Astrocyte (in vitro differentiated cells and primary cell): ENCODE measurements around the gene ANTXR2. TPM values are rescaled to one million over a fixed set of nuclear protein-coding genes. Genes with fewer than 3 reads are reported as not detected.

Source experiments
- DNase-seq: peaks from one replicate; pipeline ENCODE4 v3.0.0-alpha.2; 2010; ENCODE audit warnings: low read depth
- FAIRE-seq: peaks from 2 replicates; lab custom pipeline; 2011; peaks lifted over from hg19 to GRCh38; lab: Jason Lieb, UNC
- H2AFZ ChIP-seq: 2 replicates; pipeline ENCODE4 v1.6.0; 2012; ENCODE audit warnings: low read depth, low read length, inconsistent platforms
- H3K27ac ChIP-seq: 2 replicates; pipeline ENCODE4 v1.5.1; 2011; ENCODE audit warnings: low read depth, low read length, inconsistent platforms
- H3K27me3 ChIP-seq: 2 replicates; pipeline ENCODE4 v1.6.0; 2011; ENCODE audit warnings: low read length, inconsistent platforms; ENCODE audit not compliant: insufficient read depth
- H3K36me3 ChIP-seq: 2 replicates; pipeline ENCODE4 v1.5.1; 2011; ENCODE audit warnings: low read length, inconsistent platforms; ENCODE audit not compliant: insufficient read depth
- H3K4me1 ChIP-seq: 2 replicates; pipeline ENCODE4 v1.5.1; 2011; ENCODE audit warnings: low read length, inconsistent platforms; ENCODE audit not compliant: insufficient read depth
- H3K4me2 ChIP-seq: 2 replicates; pipeline ENCODE4 v1.6.0; 2012; ENCODE audit warnings: low read length, inconsistent platforms
- H3K4me3 ChIP-seq: 2 replicates; pipeline ENCODE4 v1.5.1; 2011; ENCODE audit warnings: low read depth, mild to moderate bottlenecking, low read length, inconsistent platforms; ENCODE audit not compliant: insufficient read depth
- H3K79me2 ChIP-seq: 2 replicates; pipeline ENCODE4 v1.6.0; 2012; ENCODE audit warnings: mild to moderate bottlenecking, low read length, inconsistent platforms; ENCODE audit not compliant: insufficient read depth
- H3K9ac ChIP-seq: 2 replicates; pipeline ENCODE4 v1.6.0; 2012; ENCODE audit warnings: mild to moderate bottlenecking, low read length, inconsistent platforms
- H3K9me3 ChIP-seq: 2 replicates; pipeline ENCODE4 v1.5.1; 2012; ENCODE audit warnings: low read depth, mild to moderate bottlenecking, low read length, inconsistent platforms; ENCODE audit not compliant: insufficient read depth
- H4K20me1 ChIP-seq: 2 replicates; pipeline ENCODE4 v1.6.0; 2012; ENCODE audit warnings: low read length, inconsistent platforms; ENCODE audit not compliant: insufficient read depth
- H3K27ac Mint-ChIP-seq: one replicate; pipeline ENCODE4 v1.8.0; 2021; ENCODE audit warnings: mild to moderate bottlenecking, mixed read lengths; ENCODE audit not compliant: unreplicated experiment
- H3K27me3 Mint-ChIP-seq: one replicate; pipeline ENCODE4 v1.8.0; 2021; ENCODE audit warnings: low read depth, mixed read lengths; ENCODE audit not compliant: unreplicated experiment
- H3K36me3 Mint-ChIP-seq: one replicate; pipeline ENCODE4 v1.8.0; 2021; ENCODE audit warnings: low read depth, mixed read lengths; ENCODE audit not compliant: unreplicated experiment
- H3K4me1 Mint-ChIP-seq: one replicate; pipeline ENCODE4 v1.8.0; 2021; ENCODE audit warnings: low read depth, mixed read lengths; ENCODE audit not compliant: unreplicated experiment
- H3K4me3 Mint-ChIP-seq: one replicate; pipeline ENCODE4 v1.8.0; 2021; ENCODE audit warnings: mild to moderate bottlenecking, moderate library complexity, mixed read lengths; ENCODE audit not compliant: unreplicated experiment
- H3K9me3 Mint-ChIP-seq: one replicate; pipeline ENCODE4 v1.8.0; 2021; ENCODE audit warnings: mild to moderate bottlenecking, mixed read lengths; ENCODE audit not compliant: unreplicated experiment
- EZH2 ChIP-seq: IDR thresholded peaks from 2 replicates; pipeline ENCODE4 v1.6.1; 2012; ENCODE audit warnings: mild to moderate bottlenecking, low read length, inconsistent platforms; ENCODE audit not compliant: insufficient read depth
- total RNA-seq: library from RNA; stranded (reverse); gene quantifications from 2 replicates; pipeline ENCODE4 v1.2.1, GENCODE V29; 2021
- TF ChIP-seq, protein P1 (sequence below): IDR thresholded peaks from 2 replicates; pipeline ENCODE4 v1.5.1; 2011; ENCODE audit warnings: low read depth, mild to moderate bottlenecking, inconsistent platforms, low read length, moderate library complexity; ENCODE audit not compliant: insufficient read depth

Gene ANTXR2
- total RNA-seq, 1 donor from 2014 or later, result 34.7 TPM

DNA sequence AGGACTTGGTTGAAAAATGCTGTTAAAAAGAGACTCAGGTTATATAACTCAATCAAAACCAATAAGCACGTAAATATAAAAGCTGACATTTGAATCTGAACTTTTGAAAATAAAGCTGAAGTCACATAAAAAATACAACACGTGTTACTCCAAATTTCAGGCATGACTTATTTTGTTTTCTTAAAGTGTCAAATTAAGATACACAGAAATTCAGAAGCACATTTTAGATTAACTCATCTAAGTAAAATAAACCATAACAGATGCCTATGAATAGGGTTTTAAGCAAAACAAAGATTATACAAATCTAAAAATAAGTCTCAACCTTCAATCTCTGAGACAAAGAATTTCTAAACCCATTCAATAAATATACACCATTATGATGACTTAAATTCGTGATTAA lies 124.8 kb downstream of the ANTXR2 start:
- Histone ChIP-seq H4K20me1 (no peaks in the 10 kb centered on the region), H3K79me2 (no peaks in the 10 kb centered on the region), H3K36me3 (no peaks in the 10 kb centered on the region), H3K9ac (no peak overlapping the region), H3K27me3 (no peaks in the 10 kb centered on the region), H3K27ac (no peak overlapping the region), H3K4me3 (no peak overlapping the region), H3K9me3 (no peaks in the 10 kb centered on the region), H3K4me1 (no peaks in the 10 kb centered on the region), H3K4me2 (no peak overlapping the region), H2AFZ (no peak overlapping the region)
- no peak overlapping the region for H3K4me3 Mint-ChIP-seq
- no peaks in the 10 kb centered on the region for H3K36me3 Mint-ChIP-seq
- no peaks in the 10 kb centered on the region for H3K27me3 Mint-ChIP-seq
- no peak overlapping the region for H3K27ac Mint-ChIP-seq
- H3K4me1 Mint-ChIP-seq, result no peaks in the 10 kb centered on the region
- DNase-seq, result no peak
- H3K9me3 Mint-ChIP-seq, result no peaks in the 10 kb centered on the region
- no peak for TF ChIP-seq EZH2
- TF ChIP-seq, protein P1, sequence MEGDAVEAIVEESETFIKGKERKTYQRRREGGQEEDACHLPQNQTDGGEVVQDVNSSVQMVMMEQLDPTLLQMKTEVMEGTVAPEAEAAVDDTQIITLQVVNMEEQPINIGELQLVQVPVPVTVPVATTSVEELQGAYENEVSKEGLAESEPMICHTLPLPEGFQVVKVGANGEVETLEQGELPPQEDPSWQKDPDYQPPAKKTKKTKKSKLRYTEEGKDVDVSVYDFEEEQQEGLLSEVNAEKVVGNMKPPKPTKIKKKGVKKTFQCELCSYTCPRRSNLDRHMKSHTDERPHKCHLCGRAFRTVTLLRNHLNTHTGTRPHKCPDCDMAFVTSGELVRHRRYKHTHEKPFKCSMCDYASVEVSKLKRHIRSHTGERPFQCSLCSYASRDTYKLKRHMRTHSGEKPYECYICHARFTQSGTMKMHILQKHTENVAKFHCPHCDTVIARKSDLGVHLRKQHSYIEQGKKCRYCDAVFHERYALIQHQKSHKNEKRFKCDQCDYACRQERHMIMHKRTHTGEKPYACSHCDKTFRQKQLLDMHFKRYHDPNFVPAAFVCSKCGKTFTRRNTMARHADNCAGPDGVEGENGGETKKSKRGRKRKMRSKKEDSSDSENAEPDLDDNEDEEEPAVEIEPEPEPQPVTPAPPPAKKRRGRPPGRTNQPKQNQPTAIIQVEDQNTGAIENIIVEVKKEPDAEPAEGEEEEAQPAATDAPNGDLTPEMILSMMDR, result no peak
- no peak for FAIRE-seq

GRCh38 chr4:79947386-79947785 lies 125.6 kb downstream of the ANTXR2 start:
- Mint-ChIP-seq H3K9me3 (no peaks in the 10 kb centered on the region), H3K36me3 (no peaks in the 10 kb centered on the region), H3K27me3 (no peaks in the 10 kb centered on the region), H3K4me3 (no peak overlapping the region), H3K27ac (no peak overlapping the region), H3K4me1 (no peaks in the 10 kb centered on the region)
- DNase-seq (no peak), FAIRE-seq (no peak)
- H3K79me2 ChIP-seq, result no peaks in the 10 kb centered on the region
- no peak overlapping the region for H3K4me2 ChIP-seq
- no peak overlapping the region for H3K4me3 ChIP-seq
- H3K36me3 ChIP-seq, result no peaks in the 10 kb centered on the region
- TF ChIP-seq EZH2, result no peak
- TF ChIP-seq, protein P1, result no peak
- H3K9ac ChIP-seq, result no peak overlapping the region
- no peaks in the 10 kb centered on the region for H4K20me1 ChIP-seq
- H3K27ac ChIP-seq, result no peak overlapping the region
- H3K27me3 ChIP-seq, result no peaks in the 10 kb centered on the region
- H3K4me1 ChIP-seq, result no peaks in the 10 kb centered on the region
- no peaks in the 10 kb centered on the region for H3K9me3 ChIP-seq
- no peak overlapping the region for H2AFZ ChIP-seq

DNA sequence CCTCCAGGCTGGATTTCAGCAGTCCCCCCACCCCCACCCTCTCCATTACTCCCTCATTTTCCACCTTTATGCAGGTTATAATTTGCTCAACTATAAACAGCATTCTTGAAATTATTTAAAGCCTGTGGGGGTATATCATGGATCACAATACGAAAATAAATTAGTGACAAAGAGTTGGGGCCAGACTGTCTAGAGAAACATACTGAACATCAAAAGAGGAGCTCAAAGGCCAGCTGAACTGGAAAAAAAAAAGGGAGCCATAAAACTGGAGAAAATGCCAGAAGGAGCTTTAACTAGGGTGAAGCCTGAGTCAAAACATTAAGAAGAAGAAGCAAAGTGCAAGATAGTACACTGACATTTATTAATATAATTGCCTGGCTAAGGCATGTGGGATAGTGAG lies 137.8 kb downstream of the ANTXR2 start:
- no peak for FAIRE-seq
- TF ChIP-seq EZH2, result no peak
- TF ChIP-seq, protein P1, result no peak
- H3K36me3 Mint-ChIP-seq, result no peaks in the 10 kb centered on the region

More for the DNA sequence above, 137.8 kb downstream of the ANTXR2 start:
- Histone ChIP-seq H3K9ac (no peak overlapping the region), H2AFZ (no peak overlapping the region), H4K20me1 (no peaks in the 10 kb centered on the region), H3K4me2 (no peak overlapping the region), H3K4me3 (no peak overlapping the region), H3K27ac (no peak overlapping the region), H3K27me3 (no peaks in the 10 kb centered on the region), H3K36me3 (no peaks in the 10 kb centered on the region), H3K79me2 (peaks cover 2% of the 10 kb centered on the region), H3K9me3 (no peaks in the 10 kb centered on the region), H3K4me1 (no peaks in the 10 kb centered on the region)
- Mint-ChIP-seq H3K4me1 (peaks cover 11% of the 10 kb centered on the region), H3K27ac (no peak overlapping the region), H3K4me3 (no peak overlapping the region), H3K9me3 (no peaks in the 10 kb centered on the region), H3K27me3 (no peaks in the 10 kb centered on the region)
- no peak for DNase-seq
